Right lung (tissue), 5 donors: ENCODE measurements around the gene ISYNA1. TPM values are rescaled to one million over a fixed set of nuclear protein-coding genes. Genes with fewer than 3 reads are reported as not detected.
A peak's percentile ranks its signal among the peaks of the same experiment; 100 is the strongest.

ENCODE experiments used
- DNase-seq, 2 donors: peaks; one replicate each; pipeline ENCODE4 v3.0.0-alpha.2; 2013
- polyA plus RNA-seq, 5 donors: library from polyadenylated mRNA; unstranded; fragments of 120-200 nt; gene quantifications; one replicate each; pipeline versions ENCODE4 v1.2.1 to v1.2.3, GENCODE V29; 2013; ENCODE audit warnings: inconsistent platforms in 1 of 5, low replicate concordance in 1 of 5; ENCODE audit not compliant: insufficient read length in 5 of 5, insufficient read depth in 1 of 5

ISYNA1 gene
- polyA plus RNA-seq, 5 donors = 87.8 to 211 (median 117) TPM

DNA sequence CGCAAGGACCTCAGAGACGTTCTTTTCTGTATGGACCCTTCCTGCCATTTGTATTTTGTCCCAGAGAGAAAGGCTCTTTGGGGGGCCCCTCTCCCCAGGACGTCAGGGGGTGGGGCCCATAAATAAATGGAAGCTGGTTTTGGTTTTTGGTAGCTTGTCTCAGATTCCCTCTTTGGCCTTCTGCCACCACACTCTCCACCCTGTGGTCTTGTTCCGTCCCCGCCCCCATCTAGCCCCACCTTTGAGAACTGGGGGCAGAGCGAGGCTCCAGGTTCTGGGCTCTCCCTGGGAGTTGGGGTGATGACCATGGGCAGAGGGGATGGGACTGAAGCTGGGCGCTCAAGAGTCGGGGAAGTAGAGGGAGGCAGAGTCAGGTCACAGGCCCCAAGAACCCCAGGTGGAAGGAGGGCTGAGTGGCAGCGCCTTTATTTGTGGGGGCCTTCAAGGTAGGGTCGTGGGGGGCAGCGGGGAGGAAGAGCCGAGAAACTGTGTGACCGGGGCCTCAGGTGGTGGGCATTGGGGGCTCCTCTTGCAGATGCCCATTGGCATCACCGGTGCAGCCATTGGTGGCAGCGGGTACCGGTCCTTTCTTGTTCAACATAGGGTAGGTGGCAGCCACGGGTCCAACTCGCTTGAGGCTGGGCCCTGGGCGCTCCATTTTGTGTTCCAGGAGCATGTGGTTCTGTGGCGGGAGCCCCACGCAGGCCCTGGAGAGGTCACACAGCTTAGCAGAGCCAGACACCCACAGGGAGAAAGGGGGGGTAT is 3.3 kb downstream of the ISYNA1 start:
- DNase-seq = no peak

- DNase-seq = no peak
Observed at GRCh38 chr19:18433735-18434398, 4.1 kb downstream of the ISYNA1 start.

DNA sequence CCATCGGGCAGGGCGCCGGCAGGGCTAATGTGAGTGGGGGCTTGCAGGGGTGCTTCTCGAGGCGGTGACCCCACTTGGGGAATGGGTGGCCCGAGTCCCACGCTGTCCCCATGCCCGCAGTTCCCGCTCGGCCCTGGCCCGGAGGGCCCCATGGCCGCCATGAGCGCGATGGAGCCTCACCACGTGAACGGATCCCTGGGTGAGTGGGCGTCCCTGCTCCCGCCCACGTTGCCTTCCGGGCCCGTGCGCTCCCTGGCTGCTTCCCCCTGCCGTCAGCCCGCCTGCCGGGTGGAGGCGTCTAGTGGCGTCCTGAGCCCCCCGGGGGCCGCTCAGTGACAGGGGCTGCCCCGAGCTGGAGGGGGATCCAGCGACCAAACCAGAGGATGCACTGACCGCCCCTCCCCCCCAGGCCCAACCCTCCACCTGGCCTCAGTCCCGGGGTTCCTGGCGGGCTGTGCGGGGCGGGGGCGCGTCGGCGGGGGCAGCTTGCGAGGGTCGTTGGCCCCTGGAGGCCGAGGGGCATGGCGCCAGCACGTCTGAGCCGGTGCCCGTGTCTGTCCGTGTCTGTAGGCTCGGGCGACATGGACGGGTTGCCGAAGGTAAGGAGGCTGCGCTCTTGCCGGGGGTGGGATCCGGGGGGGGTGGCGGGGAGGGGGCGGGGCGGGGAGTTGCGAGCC is 4.8 kb downstream of the ISYNA1 start:
- DNase-seq = peak; percentile 36 to 59

DNA sequence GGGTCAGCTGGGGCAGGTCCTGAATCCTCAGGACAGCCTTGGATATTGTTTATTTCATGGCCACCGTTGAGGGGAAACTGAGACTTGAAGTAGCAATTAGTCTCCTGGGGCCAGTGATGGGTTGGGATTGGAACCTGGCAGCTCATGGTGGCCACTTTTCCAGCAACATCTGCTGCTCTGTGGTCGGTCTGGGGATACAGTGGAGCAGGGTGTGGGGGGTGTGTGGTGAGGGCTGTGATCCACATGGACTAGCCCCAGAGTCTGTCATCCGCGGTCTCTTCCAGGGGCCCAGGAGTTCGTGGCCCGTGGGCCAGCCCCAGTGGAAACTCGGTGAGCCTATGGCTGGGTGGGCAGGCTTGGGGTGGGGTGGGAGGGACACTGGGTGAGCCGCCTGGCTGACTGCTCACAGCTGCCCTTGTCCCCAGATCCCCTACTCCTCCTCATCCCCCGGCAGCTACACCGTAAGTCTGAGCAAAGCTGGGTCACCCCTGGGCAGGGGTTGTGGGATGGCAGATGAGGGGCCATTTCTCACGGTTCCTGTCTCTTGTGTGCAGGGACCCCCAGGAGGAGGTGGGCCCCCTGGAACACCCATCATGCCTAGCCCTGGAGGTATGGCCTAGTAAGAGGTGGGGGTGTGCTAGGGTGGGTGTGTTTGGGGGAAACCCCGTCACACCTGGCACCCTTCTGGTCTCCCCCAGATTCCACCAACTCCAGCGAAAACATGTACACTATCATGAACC is 5.5 kb downstream of the ISYNA1 start:
- no peak for DNase-seq

- DNase-seq = no peak
Observed at GRCh38 chr19:18431351-18432197, 6.4 kb downstream of the ISYNA1 start.

DNA sequence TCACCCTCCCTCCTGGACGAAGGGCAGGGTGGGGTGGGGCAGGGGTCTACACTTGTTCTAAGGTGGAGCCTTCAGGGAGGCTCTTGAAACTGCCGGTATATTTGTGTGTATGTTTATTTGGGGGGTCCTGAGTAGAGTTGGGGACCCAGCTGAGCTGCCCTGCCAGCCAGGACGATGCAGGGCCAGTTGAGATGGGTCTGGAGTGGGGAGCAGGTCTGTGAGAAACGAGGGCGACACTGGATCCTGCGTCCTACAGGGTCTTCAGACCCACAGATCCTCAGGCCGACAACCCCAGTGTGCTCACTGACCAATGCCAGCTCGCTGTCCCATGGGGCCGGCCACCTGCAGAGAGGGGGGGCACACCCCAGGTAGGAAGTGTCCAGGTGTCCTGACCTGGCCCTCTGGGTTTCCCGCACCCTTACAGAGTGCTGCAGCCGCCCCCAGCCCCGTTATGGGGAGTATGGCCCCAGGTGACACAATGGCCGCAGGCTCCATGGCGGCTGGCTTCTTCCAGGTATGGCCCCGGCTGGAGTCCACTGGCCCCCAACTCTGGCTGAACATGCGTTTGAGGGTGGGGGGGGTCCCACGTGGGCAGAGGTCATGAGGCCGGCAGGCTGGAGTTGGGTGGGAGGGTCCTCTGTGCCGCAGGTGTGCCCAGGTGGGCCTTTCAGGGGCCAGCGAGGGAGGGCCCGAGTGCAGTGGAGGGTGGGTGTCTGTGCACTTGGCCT is 7.4 kb downstream of the ISYNA1 start:
- DNase-seq = no peak

- DNase-seq = no peak
Observed at GRCh38 chr19:18429717-18430416, 8.1 kb downstream of the ISYNA1 start.

- peak; percentile 89 to 92 for DNase-seq
Observed at GRCh38 chr19:18428787-18429674, 8.9 kb downstream of the ISYNA1 start.

DNA sequence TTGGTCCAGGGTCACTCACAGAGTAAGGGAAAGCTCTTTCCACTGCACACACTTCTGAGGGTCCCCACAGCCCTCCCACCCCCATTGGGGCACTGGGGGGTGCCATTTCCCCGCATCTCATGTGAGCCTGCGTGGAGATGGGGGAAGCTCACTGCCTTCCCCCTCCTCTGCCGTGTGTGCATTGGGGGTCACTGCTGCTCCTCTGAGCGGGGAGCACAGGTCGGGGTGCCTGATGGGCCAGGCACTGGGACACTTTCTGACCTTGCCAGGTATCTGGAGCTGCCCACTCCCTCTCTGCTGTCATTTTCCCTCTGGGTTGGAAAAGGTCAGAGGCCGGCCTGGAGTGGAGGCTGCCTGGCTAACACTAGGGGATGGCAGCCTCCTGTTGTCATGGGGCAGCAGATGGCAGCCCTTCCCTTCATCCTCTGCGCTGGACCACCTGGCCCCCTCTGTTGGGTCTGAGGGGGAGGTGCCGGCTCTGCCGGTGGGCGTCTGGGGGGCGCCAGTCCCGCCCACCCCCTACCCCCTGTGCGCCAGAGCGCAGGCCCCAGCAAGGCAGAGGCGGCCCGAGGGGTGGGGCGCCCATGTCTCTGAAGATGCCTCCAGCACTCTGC is 9.7 kb downstream of the ISYNA1 start:
- DNase-seq = no peak

DNA sequence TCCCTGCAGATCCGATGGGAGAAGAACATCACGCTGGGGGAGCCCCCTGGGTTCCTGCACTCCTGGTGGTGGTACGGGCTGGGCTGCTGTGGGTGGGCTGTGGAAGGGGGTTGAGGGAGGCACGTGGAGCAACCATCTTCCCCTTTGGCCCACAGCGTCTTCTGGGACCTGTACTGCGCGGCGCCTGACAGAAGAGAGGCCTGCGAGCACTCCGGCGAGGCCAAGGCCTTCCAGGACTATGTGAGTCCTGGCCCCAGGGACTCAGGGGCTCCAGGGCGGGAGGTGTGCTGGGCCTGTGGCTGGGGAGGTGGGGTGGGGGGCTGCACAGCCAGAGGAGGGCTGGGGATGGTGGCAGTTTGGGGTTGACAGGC is 10.2 kb downstream of the ISYNA1 start:
- no peak for DNase-seq

GRCh38 chr19:18427080-18427742 is 10.7 kb downstream of the ISYNA1 start:
- no peak for DNase-seq

DNA sequence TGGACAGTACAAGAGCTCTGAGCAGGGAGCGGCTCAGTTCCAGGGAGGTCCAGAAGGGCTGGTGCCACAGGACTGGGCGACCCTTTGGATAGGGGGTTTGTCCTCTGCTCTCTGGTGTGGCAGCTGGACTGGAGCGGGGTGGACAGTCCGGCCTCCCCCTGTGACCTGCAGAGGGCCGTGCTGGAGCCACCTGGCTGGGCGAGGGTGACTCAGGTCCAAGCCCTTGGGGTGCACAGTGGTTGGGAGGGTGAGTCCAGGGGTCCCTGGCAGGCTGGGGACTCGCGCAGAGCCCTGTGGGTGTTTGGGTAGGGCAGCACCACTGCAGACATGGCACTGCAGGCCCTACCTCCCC is 11.5 kb downstream of the ISYNA1 start:
- no peak for DNase-seq

DNA sequence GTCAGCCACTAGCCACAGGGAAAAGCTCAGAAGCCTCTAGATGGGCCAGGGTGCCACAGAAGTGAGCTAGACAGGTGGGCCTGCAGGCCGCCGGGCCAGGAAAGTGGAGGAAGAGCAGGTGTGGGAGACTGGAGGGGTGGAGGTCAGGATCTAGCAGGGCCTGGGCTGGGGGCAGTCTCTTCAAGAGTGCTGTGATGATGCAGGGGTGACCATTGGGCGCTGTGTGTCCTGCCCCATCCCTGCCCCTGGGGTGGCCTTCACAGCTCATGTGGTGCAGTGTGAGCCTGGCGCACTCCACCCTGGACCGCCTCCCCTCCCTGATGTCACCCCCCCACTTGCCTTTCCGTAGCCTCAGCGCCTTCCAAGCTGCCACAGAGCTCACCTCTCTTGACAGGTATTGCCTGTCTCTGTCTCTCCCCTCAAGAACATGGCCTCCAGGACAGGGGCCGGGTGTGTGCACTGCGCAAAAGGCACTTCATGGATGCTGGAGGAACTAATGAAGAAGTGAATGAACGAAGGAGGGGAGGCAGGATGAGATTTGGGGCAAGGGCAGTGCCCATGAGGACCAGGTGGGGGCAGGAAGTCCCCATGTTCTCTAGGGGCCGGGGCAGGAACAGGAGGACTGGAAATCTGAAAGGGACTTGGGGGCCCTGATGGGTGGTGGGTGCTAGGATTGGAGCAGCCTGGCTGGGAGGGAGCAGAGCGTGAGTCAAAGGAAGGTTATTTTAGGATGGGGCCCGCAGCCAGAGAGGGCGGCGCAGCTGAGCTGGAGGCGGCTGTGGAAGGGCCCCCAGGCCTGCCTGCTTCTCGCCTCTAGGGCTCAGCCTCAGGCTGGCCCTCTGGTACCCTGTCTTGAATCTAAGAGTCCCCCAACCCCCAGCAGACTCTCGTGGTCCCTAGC is 12.2 kb downstream of the ISYNA1 start:
- no peak for DNase-seq

DNA sequence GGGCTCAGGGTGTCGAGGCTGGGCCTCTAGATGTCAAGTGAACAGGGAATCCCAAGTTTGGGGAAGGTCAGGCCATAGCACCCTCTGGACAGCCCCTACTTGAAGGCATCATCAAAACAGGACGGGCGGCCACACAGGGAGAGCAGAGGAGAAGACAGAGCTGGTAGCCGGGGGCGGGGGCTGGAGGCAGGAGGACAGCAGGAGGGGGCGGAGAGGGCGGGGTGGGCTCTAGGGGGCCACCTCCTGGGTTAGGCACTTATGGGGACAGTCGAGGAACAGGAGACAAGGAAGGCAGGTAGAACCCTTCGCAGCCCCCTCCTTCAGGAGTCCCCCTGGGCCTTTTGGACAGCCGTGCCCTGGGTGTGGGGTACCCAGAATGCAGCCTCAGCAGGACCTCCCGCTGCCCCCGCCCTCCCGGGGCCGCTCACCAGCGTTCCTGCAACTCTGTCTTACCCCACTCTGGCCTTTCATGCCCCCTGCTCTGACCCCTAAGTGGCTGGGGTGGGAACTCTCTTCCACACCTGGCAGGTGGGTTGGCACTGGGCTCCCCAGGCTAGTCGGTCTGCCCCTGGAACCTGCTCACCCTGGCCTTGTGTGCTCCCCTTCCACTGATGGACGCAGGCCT is 12.9 kb downstream of the ISYNA1 start:
- no peak for DNase-seq

GRCh38 chr19:18424122-18424889 is 13.6 kb downstream of the ISYNA1 start:
- DNase-seq = no peak
